Vagina (tissue), 2 donors: ENCODE results near the gene DPY19L1. TPM values are rescaled to one million over a fixed set of nuclear protein-coding genes. Genes with fewer than 3 reads are reported as not detected.

Experiments used
- DNase-seq, 2 donors: peaks; one replicate each; pipeline ENCODE4 v3.0.0-alpha.2; 2017; ENCODE audit errors: extremely low spot score in 2 of 2
- H3K27ac ChIP-seq: fragments of 200-600 bp; sonication (generic); one replicate; pipeline ENCODE4 v1.5.1; 2019
- H3K27me3 ChIP-seq: fragments of 200-600 bp; sonication (generic); one replicate; pipeline ENCODE4 v1.5.1; 2019
- H3K36me3 ChIP-seq, 2 donors: fragments of 200-600 bp; sonication (generic); one replicate each; pipeline ENCODE4 v1.5.1; 2017 to 2019
- H3K4me1 ChIP-seq: fragments of 200-600 bp; sonication (generic); one replicate; pipeline ENCODE4 v1.5.1; 2019
- H3K4me3 ChIP-seq, 2 donors: fragments of 200-600 bp; sonication (generic); 1 replicate in 1 of 2; 2 replicates in 1 of 2; pipeline ENCODE4 v1.5.1; 2016 to 2019
- H3K9me3 ChIP-seq: fragments of 200-600 bp; sonication (generic); one replicate; pipeline ENCODE4 v1.5.1; 2019
- POLR2A ChIP-seq, 2 donors: fragments of 450-650 bp; IDR thresholded peaks; one replicate each; pipeline ENCODE4 v1.6.1; 2017; ENCODE audit warnings: antibody characterized with exemption in 2 of 2, mild to moderate bottlenecking in 2 of 2, moderate library complexity in 2 of 2
- POLR2AphosphoS5 ChIP-seq, 2 donors: sonication (generic); formaldehyde crosslinking; IDR thresholded peaks; one replicate each; pipeline ENCODE4 v1.9.0; 2017; ENCODE audit warnings: antibody characterized with exemption in 2 of 2, mild to moderate bottlenecking in 2 of 2, low read depth in 1 of 2; ENCODE audit not compliant: insufficient read depth in 1 of 2
- intact Hi-C: fragments of 100-400 bp; cut with DNase I; formaldehyde crosslinking; loops from one replicate; pipeline ENCODE4 v1.15.1; 2023
- total RNA-seq: library from RNA; depleted of rRNA; stranded (reverse); fragments of >200 nt; gene quantifications from one replicate; pipeline ENCODE4 v1.2.3, GENCODE V29; 2016
- TF ChIP-seq, protein P1 (sequence below), 3 experiments: fragments of 450-650 bp in 2 of 3; fragments of 200-600 bp in 1 of 3; sonication (generic) in 1 of 3; IDR thresholded peaks; one replicate each; pipeline ENCODE4 v1.5.1; 2017 to 2019; ENCODE audit warnings: antibody characterized with exemption in 3 of 3, mild to moderate bottlenecking in 2 of 3, moderate library complexity in 2 of 3

The DPY19L1 gene
- total RNA-seq, 1 donor from 2014 or later: 11.3 TPM

DNA sequence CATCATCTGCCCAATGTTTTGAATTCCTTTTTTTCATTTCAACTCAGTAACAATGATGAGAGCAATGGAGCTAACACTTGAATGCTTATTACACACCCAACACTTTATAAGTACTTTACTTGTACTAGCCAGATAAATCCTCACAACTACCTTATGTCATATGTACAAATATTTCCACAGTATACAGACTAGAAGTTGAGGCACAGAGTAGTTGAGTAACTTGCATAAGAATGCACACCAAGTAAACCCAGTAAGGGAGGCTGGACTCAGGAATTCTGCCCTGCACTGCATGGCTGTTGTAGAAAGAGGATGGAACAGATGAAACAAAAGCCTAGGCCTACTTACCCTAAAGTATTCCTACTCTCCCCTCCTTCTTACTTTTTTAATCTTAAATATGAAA, 15.8 kb downstream of the DPY19L1 start:
- Histone ChIP-seq H3K27me3 (no peaks in the 10 kb centered on the region), H3K4me3 (no peak overlapping the region), H3K9me3 (no peaks in the 10 kb centered on the region), H3K27ac (no peak overlapping the region), H3K4me1 (no peaks in the 10 kb centered on the region), H3K36me3 (no peaks in the 10 kb centered on the region)
- intact Hi-C loops: loop anchor here (5.0 kb wide), 1 partner anchor 1154 kb away; no protein-coding TSS in a partner anchor
- TF ChIP-seq POLR2AphosphoS5 (IDR thresholded peaks at IDR 0.05; ENCODE audit: insufficient read depth in 1 of 2, low read depth in 1 of 2): no peak
- no peak for TF ChIP-seq POLR2A (IDR thresholded peaks at IDR 0.05)
- TF ChIP-seq, protein P1, sequence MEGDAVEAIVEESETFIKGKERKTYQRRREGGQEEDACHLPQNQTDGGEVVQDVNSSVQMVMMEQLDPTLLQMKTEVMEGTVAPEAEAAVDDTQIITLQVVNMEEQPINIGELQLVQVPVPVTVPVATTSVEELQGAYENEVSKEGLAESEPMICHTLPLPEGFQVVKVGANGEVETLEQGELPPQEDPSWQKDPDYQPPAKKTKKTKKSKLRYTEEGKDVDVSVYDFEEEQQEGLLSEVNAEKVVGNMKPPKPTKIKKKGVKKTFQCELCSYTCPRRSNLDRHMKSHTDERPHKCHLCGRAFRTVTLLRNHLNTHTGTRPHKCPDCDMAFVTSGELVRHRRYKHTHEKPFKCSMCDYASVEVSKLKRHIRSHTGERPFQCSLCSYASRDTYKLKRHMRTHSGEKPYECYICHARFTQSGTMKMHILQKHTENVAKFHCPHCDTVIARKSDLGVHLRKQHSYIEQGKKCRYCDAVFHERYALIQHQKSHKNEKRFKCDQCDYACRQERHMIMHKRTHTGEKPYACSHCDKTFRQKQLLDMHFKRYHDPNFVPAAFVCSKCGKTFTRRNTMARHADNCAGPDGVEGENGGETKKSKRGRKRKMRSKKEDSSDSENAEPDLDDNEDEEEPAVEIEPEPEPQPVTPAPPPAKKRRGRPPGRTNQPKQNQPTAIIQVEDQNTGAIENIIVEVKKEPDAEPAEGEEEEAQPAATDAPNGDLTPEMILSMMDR (IDR thresholded peaks at IDR 0.05): no peak
- no peak for DNase-seq

DNA sequence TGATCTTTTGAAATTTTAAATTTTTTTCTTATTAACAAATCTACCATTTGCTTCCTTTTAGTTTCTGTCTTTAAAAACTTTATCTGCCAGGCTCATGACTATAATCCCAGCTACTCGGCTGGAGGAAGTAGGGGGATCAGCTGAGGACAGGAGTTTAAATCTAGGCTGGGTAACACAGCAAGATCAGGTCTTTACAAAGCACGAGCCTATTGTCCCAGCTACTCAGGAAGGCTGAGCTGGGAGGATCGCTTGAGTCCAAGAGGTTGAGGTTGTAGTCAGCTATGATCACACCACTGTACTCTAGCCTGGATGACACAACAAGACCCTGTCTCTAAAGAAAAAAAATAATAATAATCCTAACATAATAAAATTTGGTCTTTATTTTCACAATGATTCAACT, 17.5 kb downstream of the DPY19L1 start:
- no peaks in the 10 kb centered on the region for H3K4me1 ChIP-seq
- no peaks in the 10 kb centered on the region for H3K27me3 ChIP-seq
- intact Hi-C loops: loop anchor here (5.0 kb wide), 1 partner anchor 1152 kb away; no protein-coding TSS in a partner anchor
- no peak overlapping the region for H3K27ac ChIP-seq
- no peak overlapping the region for H3K4me3 ChIP-seq
- H3K36me3 ChIP-seq: peaks cover 0 to 5% of the 10 kb centered on the region in 2 donors
- no peaks in the 10 kb centered on the region for H3K9me3 ChIP-seq
- no peak for DNase-seq
- TF ChIP-seq POLR2AphosphoS5 (IDR thresholded peaks at IDR 0.05; ENCODE audit: insufficient read depth in 1 of 2, low read depth in 1 of 2) (no peak), POLR2A (IDR thresholded peaks at IDR 0.05) (no peak)
- TF ChIP-seq, protein P1 (IDR thresholded peaks at IDR 0.05): no peak

DNA sequence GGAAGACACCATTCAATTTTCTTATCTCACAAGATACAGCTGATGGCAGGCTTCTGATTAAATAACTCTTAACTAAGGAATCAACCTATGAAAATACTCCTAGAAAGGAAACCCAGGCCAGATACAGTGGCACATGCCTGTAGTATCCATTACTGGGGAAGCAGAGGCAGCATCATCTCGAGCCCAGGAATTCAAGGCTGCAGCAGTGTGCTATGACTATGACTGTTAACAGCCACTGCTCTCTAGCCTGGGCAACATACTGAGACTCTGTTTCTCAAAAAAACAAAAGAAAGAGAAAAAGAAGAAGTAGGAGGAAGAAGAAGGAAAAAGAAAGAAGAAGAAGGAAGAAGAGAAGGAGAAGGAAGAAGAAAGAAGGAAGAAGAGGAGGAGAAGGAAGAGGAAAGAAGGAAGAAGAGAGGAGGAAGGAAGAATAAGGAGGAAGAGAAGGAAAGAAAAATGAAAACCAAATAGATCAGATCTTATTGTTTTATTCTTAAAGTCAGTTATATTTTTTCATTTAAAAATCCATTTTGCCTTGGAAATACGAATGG, 18.0 kb downstream of the DPY19L1 start:
- TF ChIP-seq, protein P1 (IDR thresholded peaks at IDR 0.05): no peak
- TF ChIP-seq POLR2A (IDR thresholded peaks at IDR 0.05) (no peak), POLR2AphosphoS5 (IDR thresholded peaks at IDR 0.05; ENCODE audit: insufficient read depth in 1 of 2, low read depth in 1 of 2) (no peak)
- Histone ChIP-seq H3K9me3 (no peaks in the 10 kb centered on the region), H3K36me3 (peaks cover 0 to 5% of the 10 kb centered on the region in 2 donors), H3K27ac (no peak overlapping the region), H3K4me1 (no peaks in the 10 kb centered on the region), H3K4me3 (no peak overlapping the region), H3K27me3 (no peaks in the 10 kb centered on the region)
- intact Hi-C loops: no loop called here
- DNase-seq: no peak

DNA sequence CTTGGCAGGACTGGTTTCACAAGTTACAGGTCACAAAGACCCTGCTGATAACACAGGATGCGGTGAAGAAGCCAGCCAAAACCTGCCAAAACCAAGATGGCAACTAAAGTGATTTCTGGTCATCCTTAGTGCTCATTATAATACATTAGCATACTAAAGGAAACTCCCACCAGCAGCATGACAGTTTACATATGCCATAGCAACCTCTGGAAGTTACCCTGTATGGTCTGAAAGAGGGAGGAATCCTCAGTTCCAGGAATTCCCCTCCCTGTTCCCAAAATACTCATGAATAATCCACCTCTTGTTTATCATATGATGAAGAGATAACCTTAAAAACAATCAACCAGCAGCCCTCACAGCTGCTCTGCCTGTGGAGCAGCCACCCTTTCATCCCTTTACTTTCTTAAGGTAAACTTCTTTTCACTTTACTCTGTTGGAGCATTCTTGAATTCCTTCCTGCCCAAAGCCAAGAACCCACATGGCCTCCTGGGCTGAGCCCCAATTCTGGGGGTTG, 21.9 kb downstream of the DPY19L1 start:
- Histone ChIP-seq H3K4me1 (no peaks in the 10 kb centered on the region), H3K4me3 (no peak overlapping the region), H3K36me3 (peaks cover 0 to 10% of the 10 kb centered on the region in 2 donors), H3K27ac (no peak overlapping the region), H3K27me3 (no peaks in the 10 kb centered on the region), H3K9me3 (no peaks in the 10 kb centered on the region)
- intact Hi-C loops: no loop called here
- no peak for DNase-seq
- TF ChIP-seq, protein P1 (IDR thresholded peaks at IDR 0.05): no peak
- TF ChIP-seq POLR2AphosphoS5 (IDR thresholded peaks at IDR 0.05; ENCODE audit: insufficient read depth in 1 of 2, low read depth in 1 of 2): no peak
- TF ChIP-seq POLR2A (IDR thresholded peaks at IDR 0.05): no peak

DNA sequence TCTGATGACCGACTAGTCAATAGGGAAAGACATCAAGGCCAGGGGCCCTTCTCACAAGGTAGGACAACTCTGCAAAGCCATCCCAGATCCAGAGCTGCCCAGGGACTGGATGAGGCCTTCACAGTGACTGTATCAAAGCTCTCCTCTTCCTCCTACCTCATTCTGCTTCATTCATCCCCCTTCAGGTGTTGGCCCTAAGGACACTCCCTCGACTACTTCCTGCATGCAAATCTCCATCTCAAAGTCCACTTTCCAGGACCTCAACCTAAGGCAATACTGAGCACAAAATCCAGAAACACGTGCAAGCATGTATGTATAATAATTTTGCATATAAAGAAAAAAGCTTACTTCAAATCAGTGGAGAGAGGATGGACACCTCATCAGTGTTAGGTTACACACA, 25.1 kb downstream of the DPY19L1 start:
- no peak overlapping the region for H3K4me3 ChIP-seq
- DNase-seq: no peak
- H3K9me3 ChIP-seq: no peaks in the 10 kb centered on the region
- no peaks in the 10 kb centered on the region for H3K4me1 ChIP-seq
- H3K36me3 ChIP-seq: peaks cover 0 to 10% of the 10 kb centered on the region in 2 donors
- no peak overlapping the region for H3K27ac ChIP-seq
- no peak for TF ChIP-seq POLR2AphosphoS5 (IDR thresholded peaks at IDR 0.05; ENCODE audit: insufficient read depth in 1 of 2, low read depth in 1 of 2)
- TF ChIP-seq, protein P1 (IDR thresholded peaks at IDR 0.05): no peak
- no peak for TF ChIP-seq POLR2A (IDR thresholded peaks at IDR 0.05)
- no peaks in the 10 kb centered on the region for H3K27me3 ChIP-seq
- intact Hi-C loops: no loop called here
